AG20443 (cell line): Measurements from ENCODE around the gene SEC63.
"Not testable (repeated sequence)": the region's sequence is repeated elsewhere in the genome, so short reads cannot be mapped to it uniquely, and the experiment has no call there.

Experiments
- DNase-seq: peaks from one replicate; pipeline ENCODE4 v3.0.0; 2012; ENCODE audit warnings: low spot score, mixed read lengths

Gene SEC63

GRCh38 chr6:107928984-107929383 lies 29.0 kb downstream of the SEC63 start:
- no peak for DNase-seq

- DNase-seq: not testable (repeated sequence)
Measured at GRCh38 chr6:107926697-107927544, 31.1 kb downstream of the SEC63 start.

GRCh38 chr6:107917451-107918375 lies 40.3 kb downstream of the SEC63 start:
- DNase-seq: no peak

DNA sequence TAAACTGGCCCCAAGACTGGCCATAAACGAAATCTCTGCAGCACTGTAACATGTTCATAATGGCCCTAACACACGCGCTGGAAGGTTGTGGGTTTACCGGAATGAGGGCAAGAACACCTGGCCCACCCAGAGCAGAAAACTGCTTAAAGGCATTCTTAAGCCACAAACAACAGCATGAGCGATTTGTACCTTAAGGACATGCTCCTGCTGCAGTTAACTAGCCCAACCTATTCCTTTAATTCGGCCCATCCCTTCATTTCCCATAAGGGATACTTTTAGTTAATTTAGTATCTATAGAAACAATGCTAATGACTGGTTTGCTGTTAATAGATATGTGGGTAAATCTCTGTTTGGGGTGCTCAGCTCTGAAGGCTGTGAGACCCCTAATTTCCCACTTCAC lies 41.0 kb downstream of the SEC63 start:
- DNase-seq: not testable (repeated sequence)

GRCh38 chr6:107911692-107912091 lies 46.3 kb downstream of the SEC63 start:
- DNase-seq: no peak

- DNase-seq: no peak
Measured at GRCh38 chr6:107894809-107895396, 63.1 kb downstream of the SEC63 start.

- DNase-seq: not testable (repeated sequence)
Measured at GRCh38 chr6:107890431-107890830, 67.6 kb downstream of the SEC63 start.

- not testable (repeated sequence) for DNase-seq
Measured at GRCh38 chr6:107885950-107886349, 72.1 kb downstream of the SEC63 start.

DNA sequence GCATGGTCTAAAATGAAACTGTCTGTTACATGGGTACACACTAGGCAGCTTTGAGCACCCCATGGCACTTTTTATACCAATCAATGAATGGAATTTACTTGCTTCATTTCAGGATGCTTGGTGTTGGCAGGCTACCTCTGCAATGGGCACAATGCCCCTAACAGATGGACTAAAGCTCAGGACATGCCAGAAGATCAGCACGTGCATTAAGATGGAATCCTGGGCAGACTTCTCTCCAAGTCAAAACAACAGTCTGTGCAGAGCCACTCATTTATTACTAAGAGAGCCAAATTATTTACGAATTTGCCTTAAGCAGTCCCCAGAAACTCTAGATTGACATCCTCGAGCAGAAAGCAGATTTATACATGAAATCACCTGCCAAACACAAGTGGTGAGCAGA lies 78.1 kb downstream of the SEC63 start:
- DNase-seq: no peak

DNA sequence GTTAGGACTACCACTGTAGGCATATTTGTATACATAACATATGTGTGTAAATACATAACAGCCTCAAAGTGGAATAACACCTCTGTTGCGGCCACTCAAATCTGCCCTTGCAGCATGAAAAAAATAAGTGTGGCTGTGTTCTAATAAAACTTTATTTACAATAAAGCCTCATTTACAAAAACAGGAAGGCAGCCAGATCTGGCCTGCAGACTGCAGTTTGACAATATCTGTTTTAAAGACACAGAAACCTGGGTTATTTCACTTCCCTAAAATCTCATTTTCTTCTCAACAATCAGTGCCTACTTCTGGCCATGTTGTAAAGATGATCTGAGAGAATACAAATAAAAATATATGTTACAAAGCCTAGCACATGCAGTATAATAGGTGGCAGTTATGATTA lies 80.0 kb downstream of the SEC63 start:
- DNase-seq: no peak

DNA sequence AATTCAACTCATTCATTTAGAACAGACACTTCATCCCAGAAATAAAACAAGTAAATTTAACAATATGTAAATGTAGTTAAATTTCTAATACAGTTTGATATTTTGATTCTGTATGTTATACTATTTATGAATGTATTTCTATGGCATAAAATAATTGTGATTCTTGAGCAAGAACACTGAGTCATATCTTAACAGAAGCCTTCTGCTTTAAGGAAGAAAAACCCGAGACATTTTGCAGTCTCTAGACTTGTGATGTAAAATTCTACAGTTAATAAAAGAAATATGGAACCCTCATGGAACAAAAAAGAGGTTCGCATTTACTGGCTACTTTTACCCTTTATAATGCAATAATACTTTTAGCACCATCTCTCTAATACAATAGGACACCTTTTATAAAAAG lies 86.0 kb downstream of the SEC63 start:
- DNase-seq: no peak

DNA sequence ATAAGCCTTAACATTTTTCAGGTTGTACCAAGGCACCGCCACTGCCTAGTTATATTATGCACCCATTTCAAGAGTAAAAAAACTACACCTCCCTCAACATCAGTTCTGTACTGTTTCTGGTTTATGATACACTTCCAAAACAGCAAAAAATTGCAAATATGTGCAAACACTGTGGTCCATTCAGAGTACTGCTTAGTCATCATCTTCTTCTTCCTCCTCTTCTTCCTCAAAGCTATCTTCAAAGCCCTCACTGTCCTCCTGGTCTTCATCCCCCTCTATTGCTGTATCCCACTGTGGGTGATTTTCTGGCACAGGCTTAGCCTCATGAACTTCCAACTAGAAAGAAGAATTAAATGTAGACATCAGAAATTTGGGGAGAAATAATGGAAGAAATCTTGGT lies 86.5 kb downstream of the SEC63 start:
- not testable (repeated sequence) for DNase-seq

DNA sequence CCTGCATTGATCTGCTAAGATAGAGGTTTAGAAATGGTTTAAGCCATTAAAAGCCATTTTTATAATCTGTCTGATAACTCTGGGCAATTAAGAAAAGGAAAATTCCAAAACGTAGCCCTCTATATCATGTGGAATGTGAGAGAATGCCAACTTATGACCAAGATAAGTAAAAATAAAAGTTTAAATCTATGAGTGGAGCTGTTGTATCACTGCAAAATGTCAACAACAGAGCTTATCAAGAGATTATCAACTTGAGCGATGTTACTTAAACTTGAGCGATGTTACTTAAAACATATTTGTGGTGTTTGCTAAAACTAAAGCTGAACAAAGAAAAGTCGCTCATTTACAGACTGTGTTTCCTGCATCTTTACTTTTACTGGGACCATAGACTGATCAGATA lies 87.0 kb downstream of the SEC63 start:
- DNase-seq: no peak

- no peak for DNase-seq
Measured at GRCh38 chr6:107870381-107870780, 87.6 kb downstream of the SEC63 start.

DNA sequence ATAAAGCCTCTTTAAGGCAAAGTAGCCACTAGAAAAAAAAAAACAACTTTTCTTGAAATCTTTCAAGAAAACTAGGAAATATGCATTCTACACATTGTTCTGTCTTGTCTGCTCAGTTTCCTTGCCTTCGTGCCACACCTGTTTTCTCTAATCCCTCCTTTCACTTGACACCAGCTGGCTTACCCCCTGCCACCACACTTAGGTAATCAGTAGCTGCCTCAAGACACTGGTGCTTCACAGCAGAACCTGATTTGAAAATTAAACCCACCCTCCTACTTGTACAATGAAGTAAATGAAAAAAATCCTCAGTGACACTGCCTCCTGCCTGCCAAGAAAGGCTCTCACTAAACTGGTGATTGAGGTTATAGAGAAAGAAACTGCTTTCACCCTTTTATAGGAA lies 88.1 kb downstream of the SEC63 start:
- DNase-seq: no peak

DNA sequence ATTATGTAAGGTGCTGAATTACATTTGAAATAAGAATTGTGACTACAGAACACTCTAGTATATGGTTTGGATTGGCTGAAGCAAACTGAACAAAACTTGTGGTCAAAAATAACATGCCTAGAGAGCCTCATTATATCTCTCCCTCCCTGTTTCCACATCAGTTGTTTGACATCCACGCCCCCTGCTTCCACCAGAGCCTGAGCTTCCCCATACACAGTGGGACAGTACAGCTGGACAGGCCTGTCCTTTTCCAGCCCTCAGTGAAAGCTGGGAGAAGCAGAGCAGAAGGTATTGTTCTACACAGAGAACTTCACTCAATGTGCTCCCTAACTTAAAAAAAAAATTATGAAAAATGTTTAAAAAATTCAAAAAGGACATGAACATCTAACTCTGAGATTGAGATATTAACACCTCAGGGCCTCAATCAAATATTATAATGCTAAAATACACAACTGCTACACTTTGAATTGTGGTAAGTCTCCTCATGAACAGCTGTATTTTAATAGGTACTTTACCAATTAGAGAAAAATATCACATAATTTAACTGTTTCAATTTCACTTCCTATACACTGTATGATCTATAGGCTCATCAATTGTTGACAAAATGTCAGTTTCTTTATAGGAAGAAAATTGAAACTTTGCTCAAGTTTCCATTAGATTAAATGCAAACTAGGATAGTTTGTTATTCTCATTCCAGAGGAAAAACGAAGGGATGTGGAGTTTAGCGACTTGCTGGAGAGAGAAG lies 89.0 kb downstream of the SEC63 start:
- DNase-seq: no peak

- DNase-seq: no peak
Measured at GRCh38 chr6:107867302-107867615, 90.7 kb downstream of the SEC63 start.

- DNase-seq: peak; percentile 40
Measured at GRCh38 chr6:107866606-107867301, 91.3 kb downstream of the SEC63 start.

DNA sequence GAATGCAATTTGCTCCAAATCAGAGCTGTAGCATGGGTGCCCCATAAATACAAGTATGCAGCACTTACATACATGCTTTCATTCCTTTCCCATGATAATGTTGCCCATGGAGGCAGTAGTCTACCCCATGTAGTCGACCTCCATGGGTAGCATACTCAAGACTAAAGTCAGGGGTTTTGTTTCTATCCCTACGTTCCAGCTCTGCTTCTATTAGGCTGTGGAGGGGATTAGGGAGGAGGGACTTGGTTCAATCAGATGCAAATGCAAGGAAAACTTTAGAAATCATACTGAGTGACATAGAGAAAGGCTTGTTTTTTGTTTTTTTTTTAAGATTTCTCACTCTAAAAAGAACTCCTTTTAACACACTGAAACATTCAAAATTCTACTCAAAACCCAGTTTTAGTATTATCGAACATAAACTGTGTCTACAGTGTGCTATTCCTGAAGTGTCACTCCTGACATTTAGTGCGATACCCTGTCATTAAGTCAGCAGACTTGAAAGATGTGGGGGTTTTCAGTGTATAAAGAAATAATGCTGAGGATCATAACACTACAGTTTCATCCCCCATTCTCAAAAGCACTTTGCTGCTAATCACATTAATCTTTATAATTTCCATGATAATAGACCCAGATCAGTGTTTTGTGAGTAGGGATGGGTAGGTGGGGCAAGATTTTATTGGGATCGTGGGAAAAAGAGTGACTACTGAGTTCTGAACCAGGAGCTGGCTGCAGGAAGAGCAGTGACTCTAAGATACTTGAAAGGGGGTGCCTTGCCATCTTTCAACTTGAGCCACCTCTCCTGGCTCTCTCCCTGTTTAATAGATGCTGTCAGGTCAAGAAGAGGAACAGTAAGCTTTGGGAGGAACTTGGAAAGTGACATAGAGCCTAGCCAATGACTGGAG lies 93.5 kb downstream of the SEC63 start:
- no peak for DNase-seq

GRCh38 chr6:107862383-107862782 lies 95.6 kb downstream of the SEC63 start:
- DNase-seq: no peak
